H1 (cell line): ENCODE data around the gene SLC2A13. TPM values are rescaled to one million over a fixed set of nuclear protein-coding genes. Genes with fewer than 3 reads are reported as not detected.

Experiments
- CTCF ChIA-PET: fragments of 300-600 bp; sonication (Branson Sonifier 250); formaldehyde crosslinking; loops from one replicate; lab custom pipeline; 2021; ENCODE audit not compliant: partially characterized antibody; lab: Charles Lee
- POLR2A ChIA-PET: fragments of 300-600 bp; sonication (Branson Sonifier 250); formaldehyde crosslinking; loops from one replicate; lab custom pipeline; 2021; ENCODE audit warnings: inconsistent platforms; ENCODE audit not compliant: partially characterized antibody; lab: Charles Lee
- DNase-seq, 2 experiments: peaks; one replicate each; pipeline versions ENCODE4 v3.0.0 to v3.0.0-alpha.2; 2010 to 2022; ENCODE audit warnings: low spot score in 2 of 2, low read depth in 1 of 2, mixed read lengths in 1 of 2
- FAIRE-seq: peaks from 2 replicates; lab custom pipeline; 2011; peaks lifted over from hg19 to GRCh38; lab: Jason Lieb, UNC
- H2AFZ ChIP-seq: 2 replicates; pipeline ENCODE4 v1.8.1; 2012; ENCODE audit warnings: low read length, inconsistent platforms
- H2AK5ac ChIP-seq: 2 replicates; pipeline ENCODE4 v1.6.1; 2013; ENCODE audit warnings: low read depth, low read length
- H2BK120ac ChIP-seq: replicated peaks from 2 replicates; pipeline ENCODE3; 2013; ENCODE audit warnings: low read depth, low read length, inconsistent platforms
- H2BK12ac ChIP-seq: 2 replicates; pipeline ENCODE4 v1.6.1; 2013; ENCODE audit warnings: low read depth, low read length
- H2BK15ac ChIP-seq: 2 replicates; pipeline ENCODE4 v1.6.1; 2013; ENCODE audit warnings: low read length
- H2BK20ac ChIP-seq: 2 replicates; pipeline ENCODE4 v1.6.1; 2013; ENCODE audit warnings: low read length
- H2BK5ac ChIP-seq: 2 replicates; pipeline ENCODE4 v1.6.1; 2013; ENCODE audit warnings: low read depth, low read length
- H3K14ac ChIP-seq: 2 replicates; pipeline ENCODE4 v1.6.1; 2013; ENCODE audit warnings: inconsistent platforms; ENCODE audit not compliant: insufficient read length
- H3K18ac ChIP-seq: 2 replicates; pipeline ENCODE4 v1.6.1; 2013; ENCODE audit warnings: low read length; ENCODE audit errors: extremely low read depth
- H3K23ac ChIP-seq: 2 replicates; pipeline ENCODE4 v1.6.1; 2013; ENCODE audit warnings: inconsistent platforms; ENCODE audit not compliant: insufficient read length
- H3K23me2 ChIP-seq: 2 replicates; pipeline ENCODE4 v1.6.1; 2013; ENCODE audit warnings: low read depth, low read length
- H3K27ac ChIP-seq: 2 replicates; pipeline ENCODE4 v1.6.1; 2011; ENCODE audit warnings: low read depth, low read length, inconsistent platforms
- H3K27me3 ChIP-seq, 4 experiments: replicated peaks in 1 of 4; 1 replicate in 1 of 4; 2 replicates in 3 of 4; pipeline versions ENCODE4 v1.6.1 to v1.8.1; 2011 to 2013; ENCODE audit warnings: low read length in 3 of 4, mild to moderate bottlenecking in 3 of 4, inconsistent platforms in 2 of 4, mixed read lengths in 2 of 4, moderate library complexity in 1 of 4; ENCODE audit not compliant: control insufficient read depth in 3 of 4, insufficient read depth in 3 of 4; ENCODE audit errors: extremely low read depth in 1 of 4
- H3K36me3 ChIP-seq, 4 experiments: 2 replicates each; pipeline versions ENCODE4 v1.6.1 to v1.8.1; 2011 to 2013; ENCODE audit warnings: mild to moderate bottlenecking in 4 of 4, low read length in 3 of 4, moderate library complexity in 2 of 4, control low read depth in 1 of 4, inconsistent platforms in 1 of 4; ENCODE audit not compliant: insufficient read depth in 4 of 4, control insufficient read depth in 2 of 4
- H3K4ac ChIP-seq: replicated peaks from 2 replicates; pipeline ENCODE3; 2013; ENCODE audit warnings: low read length, low read depth, mixed read lengths, inconsistent platforms; ENCODE audit not compliant: insufficient read length
- H3K4me1 ChIP-seq, 4 experiments: replicated peaks in 1 of 4; 1 replicate in 1 of 4; 2 replicates in 3 of 4; pipeline versions ENCODE4 v1.6.1 to v1.8.1; 2011 to 2013; ENCODE audit warnings: low read length in 3 of 4, inconsistent platforms in 2 of 4, mixed read lengths in 1 of 4; ENCODE audit not compliant: insufficient read depth in 4 of 4, control insufficient read depth in 3 of 4
- H3K4me2 ChIP-seq, 2 experiments: 2 replicates each; pipeline versions ENCODE4 v1.6.1 to v1.8.1; 2011 to 2013; ENCODE audit warnings: low read depth in 2 of 2, low read length in 2 of 2, control low read depth in 1 of 2, inconsistent platforms in 1 of 2, mild to moderate bottlenecking in 1 of 2; ENCODE audit not compliant: insufficient read depth in 1 of 2
- H3K4me3 ChIP-seq, 4 experiments: fragments of 200-600, 300-600 bp in 1 of 4; sonication (generic), shearing (Covaris generic), sonication (Bioruptor Twin) in 1 of 4; 2 replicates each; pipeline versions ENCODE4 v1.5.1 to v1.8.1; 2011 to 2016; ENCODE audit warnings: low read length in 4 of 4, low read depth in 3 of 4, control low read depth in 2 of 4, inconsistent platforms in 2 of 4, mild to moderate bottlenecking in 2 of 4, mixed read lengths in 1 of 4, moderate library complexity in 1 of 4; ENCODE audit not compliant: insufficient read depth in 2 of 4; ENCODE audit errors: extremely low read depth in 1 of 4
- H3K56ac ChIP-seq: replicated peaks from 2 replicates; pipeline ENCODE3; 2013; ENCODE audit warnings: low read depth, mild to moderate bottlenecking, mixed read lengths, low read length, inconsistent platforms; ENCODE audit not compliant: insufficient read length
- H3K79me1 ChIP-seq: 2 replicates; pipeline ENCODE4 v1.6.1; 2013; ENCODE audit warnings: low read depth, low read length, control low read depth
- H3K79me2 ChIP-seq, 2 experiments: 2 replicates each; pipeline versions ENCODE4 v1.6.1 to v1.8.1; 2012 to 2013; ENCODE audit warnings: low read length in 2 of 2, mild to moderate bottlenecking in 2 of 2, inconsistent platforms in 1 of 2; ENCODE audit not compliant: insufficient read depth in 2 of 2, control insufficient read depth in 1 of 2
- H3K9ac ChIP-seq, 4 experiments: replicated peaks in 1 of 4; 1 replicate in 1 of 4; 2 replicates in 3 of 4; pipeline versions ENCODE4 v1.6.1 to v1.8.1; 2011 to 2013; ENCODE audit warnings: low read depth in 3 of 4, low read length in 3 of 4, control low read depth in 2 of 4, mild to moderate bottlenecking in 2 of 4, moderate library complexity in 2 of 4, inconsistent platforms in 1 of 4; ENCODE audit errors: extremely low read depth in 1 of 4
- H3K9me3 ChIP-seq, 2 experiments: 2 replicates each; pipeline versions ENCODE4 v1.6.1 to v1.8.1; 2012 to 2013; ENCODE audit warnings: mild to moderate bottlenecking in 2 of 2, moderate library complexity in 2 of 2, control low read depth in 1 of 2, inconsistent platforms in 1 of 2, low read depth in 1 of 2, low read length in 1 of 2, mixed read lengths in 1 of 2; ENCODE audit not compliant: insufficient read depth in 2 of 2
- H4K20me1 ChIP-seq, 2 experiments: replicated peaks in 1 of 2; 2 replicates each; pipeline versions ENCODE3 to v1.8.1; 2011 to 2013; ENCODE audit warnings: inconsistent platforms in 2 of 2, low read length in 2 of 2, mild to moderate bottlenecking in 1 of 2; ENCODE audit not compliant: insufficient read depth in 2 of 2, control insufficient read depth in 1 of 2
- H4K5ac ChIP-seq: 2 replicates; pipeline ENCODE4 v1.6.1; 2013; ENCODE audit warnings: low read length, low read depth, mixed read lengths, inconsistent platforms; ENCODE audit not compliant: insufficient read length
- H4K8ac ChIP-seq: 2 replicates; pipeline ENCODE4 v1.8.0; 2013; ENCODE audit warnings: mild to moderate bottlenecking, moderate library complexity, low read length, inconsistent platforms; ENCODE audit not compliant: insufficient read depth; ENCODE audit errors: extremely low read depth
- H4K91ac ChIP-seq: replicated peaks from 2 replicates; pipeline ENCODE3; 2013; ENCODE audit warnings: low read length, mixed read lengths, inconsistent platforms; ENCODE audit not compliant: insufficient read length
- BCL11A ChIP-seq, 2 experiments: IDR thresholded peaks; one replicate each; pipeline ENCODE4 v1.6.1; 2011; ENCODE audit warnings: low read depth in 2 of 2, low read length in 2 of 2, mild to moderate bottlenecking in 2 of 2
- CBX5 ChIP-seq: fragments of 300-800, 300-1000 bp; sonication (generic); IDR thresholded peaks from 2 replicates; pipeline ENCODE4 v1.7.1; 2016; ENCODE audit warnings: antibody characterized with exemption, low read length, low read depth
- CTBP2 ChIP-seq: IDR thresholded peaks from 2 replicates; pipeline ENCODE4 v1.7.0; 2011; ENCODE audit warnings: borderline replicate concordance, mild to moderate bottlenecking, moderate library complexity, mixed read lengths, low read length; ENCODE audit not compliant: insufficient read depth, insufficient read length
- JUND ChIP-seq: IDR thresholded peaks from 2 replicates; pipeline ENCODE4 v1.6.1; 2011; ENCODE audit warnings: mild to moderate bottlenecking, improper control_type of control experiment, low read length
- MAX ChIP-seq: IDR thresholded peaks from 2 replicates; pipeline ENCODE4 v1.6.1; 2012; ENCODE audit warnings: inconsistent platforms
- RAD21 ChIP-seq, 2 experiments: IDR thresholded peaks in 1 of 2; conservative IDR thresholded peaks in 1 of 2; 2 replicates each; pipeline ENCODE4 v1.6.1; 2011; ENCODE audit warnings: low read depth in 2 of 2, low read length in 2 of 2, improper control_type of control experiment in 1 of 2, inconsistent platforms in 1 of 2, mild to moderate bottlenecking in 1 of 2, moderate library complexity in 1 of 2
- RNF2 ChIP-seq: fragments of 200-900, 300-1000 bp; sonication (generic); IDR thresholded peaks from 2 replicates; pipeline ENCODE4 v1.7.1; 2016; ENCODE audit warnings: borderline replicate concordance, low read depth, mild to moderate bottlenecking, antibody characterized with exemption, low read length; ENCODE audit not compliant: poor library complexity, severe bottlenecking; ENCODE audit errors: missing control alignments
- RXRA ChIP-seq: IDR thresholded peaks from 2 replicates; pipeline ENCODE4 v1.6.1; 2011; ENCODE audit warnings: low read depth, mild to moderate bottlenecking, low read length, moderate library complexity; ENCODE audit not compliant: insufficient read depth
- SUZ12 ChIP-seq: fragments of 200-600 bp; sonication (generic); IDR thresholded peaks from 2 replicates; pipeline ENCODE4 v1.6.1; 2012; ENCODE audit warnings: mild to moderate bottlenecking, inconsistent platforms, low read length, moderate library complexity, mixed read lengths
- TAF1 ChIP-seq: IDR thresholded peaks from 2 replicates; pipeline ENCODE4 v1.6.1; 2011; ENCODE audit warnings: mild to moderate bottlenecking, low read depth, low read length
- TBP ChIP-seq: IDR thresholded peaks from 2 replicates; pipeline ENCODE4 v1.6.1; 2011; ENCODE audit warnings: low read depth, low read length, improper control_type of control experiment
- YY1 ChIP-seq: IDR thresholded peaks from 2 replicates; pipeline ENCODE4 v1.6.1; 2011; ENCODE audit warnings: low read depth, mild to moderate bottlenecking, low read length
- polyA plus RNA-seq, 7 experiments: library from polyadenylated mRNA; depleted of rRNA in 3 of 7; stranded (reverse) in 5 of 7; unstranded in 2 of 7; fragments of >200 nt in 5 of 7; fragments of 200-250 nt in 2 of 7; gene quantifications; 1 replicate in 5 of 7; 2 replicates in 1 of 7; 4 replicates in 1 of 7; pipeline versions ENCODE4 v1.2.1 to v1.2.3, GENCODE V29; 2011 to 2013; ENCODE audit warnings: missing spikeins in 2 of 7, mixed read lengths in 2 of 7
- total RNA-seq: library from RNA; stranded (reverse); fragmentation: NEBNext Ultra II Directional; extraction: Animal tissue kit (Norgen Biotek cat#: 25700); gene quantifications from 2 replicates; pipeline ENCODE4 v1.2.1, GENCODE V29; 2021

SLC2A13 gene
- total and polyA plus RNA-seq, 2 of the 8 experiments (the other 6 are each of a cell fraction or from before 2014, with no cell fraction given): 2.8 to 9.6 TPM

DNA sequence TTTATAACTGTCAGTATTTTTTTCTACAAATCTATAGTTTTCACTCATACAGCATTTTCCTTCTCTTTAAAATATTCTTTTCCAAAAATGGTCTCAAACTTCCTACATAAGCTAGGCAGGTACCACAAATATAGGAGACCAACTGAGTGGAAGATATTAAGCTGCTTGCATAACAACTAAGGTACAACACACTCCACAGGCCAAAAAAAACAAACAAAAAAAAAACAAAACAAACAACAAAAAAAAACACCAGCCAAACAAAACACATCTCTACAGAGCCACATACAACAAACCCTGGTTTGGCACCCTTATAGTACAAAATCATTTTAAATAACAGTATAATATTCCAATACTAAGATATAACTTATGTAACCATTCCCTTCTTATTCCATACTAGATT, 50.1 kb downstream of the SLC2A13 start:
- H3K23ac ChIP-seq: no peak overlapping the region
- H2AFZ ChIP-seq: no peak overlapping the region
- DNase-seq (no peak), FAIRE-seq (no peak)
- H3K18ac ChIP-seq: no peak overlapping the region
- H3K79me1 ChIP-seq: no peaks in the 10 kb centered on the region; the same call in 1 of the 2 replicates
- H2BK15ac ChIP-seq: no peak overlapping the region
- H4K91ac ChIP-seq: no peak overlapping the region
- no peak overlapping the region for H3K4ac ChIP-seq
- H3K14ac ChIP-seq: no peak overlapping the region
- H4K5ac ChIP-seq: no peak overlapping the region
- no peak overlapping the region for H2AK5ac ChIP-seq
- no peak for TF ChIP-seq RAD21 (IDR thresholded peaks at IDR 0.05 in 1 of 2, conservative IDR thresholded peaks at IDR 0.05 in 1 of 2; ENCODE audit: low read depth in 2 of 2, low read length in 2 of 2)
- TF ChIP-seq YY1: no peak
- TF ChIP-seq CBX5: no peak
- no peak for TF ChIP-seq MAX
- no peak for TF ChIP-seq RXRA
- TF ChIP-seq TAF1: no peak
- no peak for TF ChIP-seq RNF2
- no peak for TF ChIP-seq JUND
- no peak for TF ChIP-seq CTBP2
- no peak for TF ChIP-seq TBP
- TF ChIP-seq BCL11A (IDR thresholded peaks at IDR 0.05; ENCODE audit: low read depth in 2 of 2, low read length in 2 of 2): no peak
- TF ChIP-seq SUZ12: no peak
- H3K56ac ChIP-seq: no peak overlapping the region
- H2BK5ac ChIP-seq: no peak overlapping the region
- POLR2A ChIA-PET: no interaction called here
- CTCF ChIA-PET: interaction anchor here (1.3 kb wide), 1 partner anchor 9 kb away, joined by 3 read pairs; no protein-coding TSS in a partner anchor
- H3K9me3 ChIP-seq: no peaks in the 10 kb centered on the region
- H2BK20ac ChIP-seq: no peak overlapping the region
- H3K36me3 ChIP-seq: no peaks in the 10 kb centered on the region
- H3K27me3 ChIP-seq: no peaks in the 10 kb centered on the region
- H3K4me2 ChIP-seq: no peak overlapping the region
- no peak overlapping the region for H2BK120ac ChIP-seq
- H3K9ac ChIP-seq: no peak overlapping the region
- no peak overlapping the region for H4K8ac ChIP-seq
- no peak overlapping the region for H3K4me3 ChIP-seq
- H3K27ac ChIP-seq: no peak overlapping the region
- H2BK12ac ChIP-seq: no peak overlapping the region
- H3K79me2 ChIP-seq: 0 out of 4 replicates have a peak, but pooled peaks cover 0 to 6% of the 10 kb centered on the region in 2 experiments
- no peaks in the 10 kb centered on the region for H4K20me1 ChIP-seq
- peaks cover 0 to 3% (median 0%) of the 10 kb centered on the region in 4 experiments; a peak in 1 of 7 replicates for H3K4me1 ChIP-seq
- no peaks in the 10 kb centered on the region; the same call in 1 of the 2 replicates for H3K23me2 ChIP-seq
